GM12872 (cell line): Measurements from ENCODE around the gene GMPPB.

ENCODE experiments used
- TF ChIP-seq, protein P1 (sequence below): IDR thresholded peaks from 3 replicates; pipeline ENCODE4 v1.5.1; 2011; ENCODE audit warnings: low read depth, mild to moderate bottlenecking, low read length, moderate library complexity; ENCODE audit not compliant: insufficient read depth

Gene GMPPB

DNA sequence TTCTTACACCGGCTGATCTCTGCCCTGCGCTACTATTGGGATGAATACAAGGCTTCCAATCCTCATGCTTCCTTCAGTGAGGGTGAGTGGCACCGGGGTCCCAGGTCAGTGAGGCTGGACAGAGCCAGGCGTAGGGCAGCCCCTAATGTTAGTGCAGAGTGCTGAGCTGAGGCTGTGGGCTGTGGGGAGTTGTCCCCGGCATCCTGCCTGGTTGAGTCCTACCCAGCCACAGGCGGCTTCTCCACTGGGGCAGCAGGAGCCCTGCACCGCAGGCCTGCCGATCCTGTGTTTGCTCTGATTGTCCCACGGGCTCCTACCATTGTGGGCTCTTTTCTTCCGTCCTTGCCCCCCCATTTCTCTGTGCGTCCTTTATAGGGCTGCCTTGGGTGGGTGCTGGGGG, 21.1 kb downstream of the GMPPB start:
- TF ChIP-seq, protein P1, sequence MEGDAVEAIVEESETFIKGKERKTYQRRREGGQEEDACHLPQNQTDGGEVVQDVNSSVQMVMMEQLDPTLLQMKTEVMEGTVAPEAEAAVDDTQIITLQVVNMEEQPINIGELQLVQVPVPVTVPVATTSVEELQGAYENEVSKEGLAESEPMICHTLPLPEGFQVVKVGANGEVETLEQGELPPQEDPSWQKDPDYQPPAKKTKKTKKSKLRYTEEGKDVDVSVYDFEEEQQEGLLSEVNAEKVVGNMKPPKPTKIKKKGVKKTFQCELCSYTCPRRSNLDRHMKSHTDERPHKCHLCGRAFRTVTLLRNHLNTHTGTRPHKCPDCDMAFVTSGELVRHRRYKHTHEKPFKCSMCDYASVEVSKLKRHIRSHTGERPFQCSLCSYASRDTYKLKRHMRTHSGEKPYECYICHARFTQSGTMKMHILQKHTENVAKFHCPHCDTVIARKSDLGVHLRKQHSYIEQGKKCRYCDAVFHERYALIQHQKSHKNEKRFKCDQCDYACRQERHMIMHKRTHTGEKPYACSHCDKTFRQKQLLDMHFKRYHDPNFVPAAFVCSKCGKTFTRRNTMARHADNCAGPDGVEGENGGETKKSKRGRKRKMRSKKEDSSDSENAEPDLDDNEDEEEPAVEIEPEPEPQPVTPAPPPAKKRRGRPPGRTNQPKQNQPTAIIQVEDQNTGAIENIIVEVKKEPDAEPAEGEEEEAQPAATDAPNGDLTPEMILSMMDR = no peak

DNA sequence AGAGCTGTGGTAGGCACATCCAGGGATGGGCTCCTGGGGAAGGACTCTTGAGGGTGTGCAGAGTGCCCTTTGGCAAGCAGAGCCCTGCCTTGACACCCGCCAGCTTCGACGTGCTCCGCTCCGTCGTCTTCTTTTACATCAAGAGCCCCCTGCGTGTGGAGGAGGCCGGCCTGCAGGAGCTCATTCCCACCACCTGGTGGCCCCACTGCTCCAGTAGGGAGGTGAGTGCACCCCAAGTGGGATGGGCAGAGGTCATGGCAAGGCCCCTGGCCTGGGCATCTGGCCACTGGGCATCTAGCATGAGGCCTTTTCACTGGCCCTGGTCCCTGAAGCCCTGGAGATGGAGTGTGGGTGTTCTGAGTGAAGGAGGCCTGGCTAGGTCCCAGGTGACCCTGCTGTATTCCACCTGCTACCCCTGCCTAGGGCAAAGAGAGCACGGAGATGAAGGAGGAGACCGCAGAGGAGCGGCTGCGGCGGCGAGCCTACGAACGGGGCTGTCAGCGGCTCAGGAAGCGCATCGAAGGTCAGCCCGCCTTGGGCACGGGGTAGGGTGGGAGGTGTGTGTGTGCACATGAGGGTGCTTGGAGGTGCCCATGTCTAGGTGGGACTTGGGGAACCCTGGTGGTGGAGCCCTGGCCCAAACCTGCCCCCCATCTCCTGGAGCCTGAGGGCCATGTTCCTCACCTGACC, 22.2 kb downstream of the GMPPB start:
- TF ChIP-seq, protein P1 = peak; percentile 43; the same call in 2 of the 3 replicates

DNA sequence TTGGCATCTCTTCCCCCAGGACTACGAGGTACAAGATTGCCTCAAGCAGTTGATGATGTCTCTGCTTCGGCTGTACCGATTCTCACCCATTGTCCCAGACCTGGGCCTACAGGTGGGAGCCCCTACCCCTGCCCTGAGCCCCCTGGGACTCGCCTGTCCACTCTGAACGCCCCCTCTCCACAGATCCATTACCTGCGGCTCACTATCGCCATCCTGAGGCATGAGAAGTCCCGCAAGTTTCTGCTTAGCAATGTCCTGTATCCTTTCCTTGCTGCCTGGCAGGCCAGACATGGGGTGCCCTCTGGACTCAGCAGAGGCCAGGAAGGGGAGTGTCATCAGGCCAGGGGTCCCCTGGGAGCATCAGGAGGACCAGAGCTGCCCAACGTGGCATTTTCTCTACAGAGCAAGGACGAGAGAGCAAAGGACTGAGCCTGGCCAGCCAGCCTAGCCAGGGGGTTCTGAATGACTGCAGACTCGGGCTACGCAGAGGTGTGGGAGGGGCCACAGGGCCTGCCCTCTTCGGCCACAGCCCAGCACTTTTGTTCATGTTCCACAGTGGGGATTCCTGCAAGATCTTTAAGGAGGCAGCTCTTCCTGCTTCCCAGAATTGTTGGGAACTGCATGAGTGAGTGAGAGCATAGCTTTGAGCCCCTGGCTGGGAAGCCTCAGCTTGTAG, 23.2 kb downstream of the GMPPB start:
- TF ChIP-seq, protein P1 = no peak

DNA sequence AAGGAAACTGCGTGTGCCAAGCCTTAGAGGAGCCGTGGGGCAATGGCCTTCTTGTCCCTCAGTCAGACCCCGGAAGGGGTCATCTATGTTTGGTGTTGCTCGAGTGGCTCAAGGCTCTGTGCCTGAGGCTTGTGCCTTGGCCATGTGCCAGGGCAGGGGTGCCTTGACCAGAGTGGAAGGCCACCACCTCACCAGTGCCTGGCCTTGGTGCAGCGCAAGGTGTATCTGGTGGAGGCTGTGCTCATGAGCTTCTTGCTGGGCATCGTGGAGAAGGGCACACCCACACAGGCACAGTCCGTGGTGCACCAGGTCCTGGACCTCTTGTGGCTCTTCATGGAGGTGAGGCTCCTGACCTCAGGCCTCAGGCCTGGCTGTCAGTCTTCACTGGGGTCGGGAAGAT, 23.7 kb downstream of the GMPPB start:
- TF ChIP-seq, protein P1 = no peak

DNA sequence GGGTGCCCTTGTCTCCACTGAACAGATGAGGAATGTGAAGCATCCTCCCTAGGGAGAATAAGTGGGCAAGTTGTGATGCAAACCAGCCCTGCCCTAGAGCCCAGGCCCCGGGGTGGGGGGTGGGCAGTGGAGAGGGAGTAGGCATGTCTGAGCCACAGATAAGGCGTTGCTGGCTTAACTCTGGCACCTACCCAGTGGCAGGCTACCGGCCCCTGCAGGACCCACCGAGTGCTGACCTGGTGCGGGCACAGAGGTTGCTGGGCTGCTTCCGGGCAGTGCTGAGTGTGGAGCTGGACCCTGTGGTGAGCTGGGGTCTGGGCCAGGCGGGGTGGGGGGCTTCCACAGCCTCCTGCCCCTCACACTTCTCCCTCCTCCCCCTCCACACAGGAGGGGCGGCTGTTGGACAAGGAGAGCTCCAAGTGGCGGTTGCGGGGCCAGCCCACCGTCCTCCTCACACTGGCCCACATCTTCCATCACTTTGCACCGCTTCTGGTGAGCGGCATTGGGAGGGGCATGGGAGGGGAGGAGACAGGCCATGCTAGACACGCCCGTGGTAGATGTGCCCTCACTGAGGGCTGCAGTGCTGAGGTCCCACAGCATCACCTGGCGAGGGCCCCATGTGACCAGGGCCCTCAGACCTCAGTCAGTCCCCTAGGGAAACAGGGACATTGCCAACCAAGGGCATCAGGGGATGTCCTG, 24.3 kb downstream of the GMPPB start:
- TF ChIP-seq, protein P1 = no peak

DNA sequence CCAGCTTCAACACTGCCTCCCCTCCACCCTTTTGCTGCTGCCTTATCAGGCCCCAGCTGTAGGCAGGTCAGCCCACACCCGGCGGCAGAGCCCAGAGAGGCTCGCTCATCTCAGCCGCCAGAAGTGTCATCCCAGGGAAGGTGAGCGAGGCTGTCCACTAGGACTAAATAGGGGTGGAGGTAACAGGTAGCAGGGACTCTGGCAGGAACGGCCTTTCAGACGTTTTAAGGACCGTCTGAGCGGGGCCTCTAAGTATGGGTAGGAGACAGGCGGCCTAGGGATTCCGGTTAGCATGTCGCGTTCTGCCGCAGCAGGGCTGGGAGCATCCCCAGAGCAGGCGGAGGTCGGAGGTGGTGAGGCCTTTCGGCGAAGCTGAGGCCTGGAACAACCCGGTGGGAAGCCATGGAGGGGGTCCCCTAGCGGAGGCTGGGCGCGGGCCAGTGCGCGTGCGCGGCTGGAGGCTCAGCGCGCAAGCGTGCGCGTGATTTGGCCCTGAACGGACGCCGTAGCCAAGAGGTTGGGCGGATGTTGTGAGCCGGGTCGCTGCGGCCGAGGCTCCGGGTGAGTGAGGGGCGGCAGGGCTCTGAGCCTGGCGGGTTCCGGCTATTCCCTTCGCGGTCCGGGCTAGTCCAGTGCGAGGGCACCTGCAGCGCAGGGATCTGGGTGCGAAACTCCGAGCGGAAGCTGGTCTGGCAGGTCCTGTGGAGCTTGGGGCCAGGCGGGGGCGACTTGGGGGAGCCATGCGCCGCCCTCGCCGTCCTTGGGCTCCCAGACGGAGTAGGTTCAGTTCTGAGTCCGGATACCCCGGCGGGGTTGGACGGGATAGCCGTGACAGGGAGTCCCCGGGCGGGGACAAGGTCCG, 34.5 kb downstream of the GMPPB start, which contains the start of the genes MST1 and RNF123:
TSS of gene MST1 (minus strand) at position 429 of the 862 bp plus-strand sequence. CDS start 783 bp downstream, outside the sequence.
TSS of gene RNF123 (plus strand) at position 512 of the 862 bp plus-strand sequence. CDS start 1,609 bp downstream, outside the sequence.
- TF ChIP-seq, protein P1 = peak; percentile 45; the same call in 2 of the 3 replicates
